Right atrium auricular region (tissue), 2 donors: Measurements from ENCODE around the gene TBC1D23. TPM values are rescaled to one million over a fixed set of nuclear protein-coding genes. Genes with fewer than 3 reads are reported as not detected.
A peak's percentile ranks its signal among the peaks of the same experiment; 100 is the strongest.

ENCODE experiments used
- DNase-seq: peaks from one replicate; pipeline ENCODE4 v3.0.0-alpha.2; 2019; ENCODE audit warnings: low spot score
- H3K27ac ChIP-seq, 2 donors: fragments of 200-600 bp; sonication (generic); 1 replicate in 1 of 2; 2 replicates in 1 of 2; pipeline ENCODE4 v1.5.1; 2016 to 2019
- H3K27me3 ChIP-seq, 2 donors: fragments of 200-600 bp; sonication (generic); one replicate each; pipeline versions ENCODE4 v1.5.1 to v1.6.0; 2017 to 2019
- H3K36me3 ChIP-seq: fragments of 200-600 bp; sonication (generic); one replicate; pipeline ENCODE4 v1.5.1; 2016
- H3K4me1 ChIP-seq, 2 donors: fragments of 200-600 bp; sonication (generic); one replicate each; pipeline versions ENCODE4 v1.5.1 to v1.6.0; 2017 to 2019
- H3K4me3 ChIP-seq, 2 donors: fragments of 200-600 bp; sonication (generic); 1 replicate in 1 of 2; 2 replicates in 1 of 2; pipeline ENCODE4 v1.5.1; 2017 to 2019; ENCODE audit warnings: mild to moderate bottlenecking in 1 of 2, moderate library complexity in 1 of 2
- H3K9me3 ChIP-seq, 2 donors: fragments of 200-600 bp; sonication (generic); one replicate each; pipeline ENCODE4 v1.5.1; 2019
- CTCF ChIP-seq, 2 donors: fragments of 200-600 bp; sonication (generic); IDR thresholded peaks; one replicate each; pipeline ENCODE4 v1.5.1; 2019; ENCODE audit warnings: antibody characterized with exemption in 2 of 2
- total RNA-seq, 2 donors: library from RNA; depleted of rRNA; stranded (reverse); fragments of >200 nt; gene quantifications; one replicate each; pipeline ENCODE4 v1.1.0, GENCODE V29; 2016

TBC1D23 gene
- total RNA-seq, 2 donors from 2014 or later: 16.3 to 39.5 TPM

- Histone ChIP-seq H3K27ac (no peak overlapping the region), H3K36me3 (no peaks in the 10 kb centered on the region)
- DNase-seq: no peak
Observed at GRCh38 chr3:100245136-100245535, 15.7 kb upstream of the TBC1D23 start.

GRCh38 chr3:100245927-100246326 lies 14.9 kb upstream of the TBC1D23 start:
- H3K9me3 ChIP-seq: no peaks in the 10 kb centered on the region
- H3K4me1 ChIP-seq: no peaks in the 10 kb centered on the region
- H3K27me3 ChIP-seq: no peaks in the 10 kb centered on the region
- H3K27ac ChIP-seq: no peak overlapping the region
- TF ChIP-seq CTCF (IDR thresholded peaks at IDR 0.05): no peak
- no peak for DNase-seq
- no peaks in the 10 kb centered on the region for H3K36me3 ChIP-seq
- no peak overlapping the region for H3K4me3 ChIP-seq

More at GRCh38 chr3:100245136-100245535, 15.7 kb upstream of the TBC1D23 start:
- Histone ChIP-seq H3K9me3 (no peaks in the 10 kb centered on the region), H3K4me3 (no peak overlapping the region), H3K27me3 (no peaks in the 10 kb centered on the region), H3K4me1 (no peaks in the 10 kb centered on the region)
- no peak for TF ChIP-seq CTCF (IDR thresholded peaks at IDR 0.05)

- Histone ChIP-seq H3K36me3 (no peaks in the 10 kb centered on the region), H3K9me3 (no peaks in the 10 kb centered on the region), H3K27me3 (no peaks in the 10 kb centered on the region), H3K27ac (no peak overlapping the region), H3K4me3 (no peak overlapping the region), H3K4me1 (no peaks in the 10 kb centered on the region)
- no peak for DNase-seq
- TF ChIP-seq CTCF (IDR thresholded peaks at IDR 0.05): no peak
Observed at GRCh38 chr3:100246999-100247398, 13.8 kb upstream of the TBC1D23 start.

GRCh38 chr3:100252001-100252400 lies 8.8 kb upstream of the TBC1D23 start:
- Histone ChIP-seq H3K27me3 (no peaks in the 10 kb centered on the region), H3K27ac (no peak overlapping the region), H3K4me1 (peaks cover 0 to 13% of the 10 kb centered on the region in 2 donors), H3K9me3 (no peaks in the 10 kb centered on the region), H3K36me3 (no peaks in the 10 kb centered on the region), H3K4me3 (no peak overlapping the region)
- no peak for TF ChIP-seq CTCF (IDR thresholded peaks at IDR 0.05)
- no peak for DNase-seq

- Histone ChIP-seq H3K4me1 (peaks cover 0 to 14% of the 10 kb centered on the region in 2 donors), H3K27ac (peak overlapping the region in 1 of 2 donors; percentile 32), H3K36me3 (no peaks in the 10 kb centered on the region), H3K27me3 (no peaks in the 10 kb centered on the region), H3K9me3 (no peaks in the 10 kb centered on the region), H3K4me3 (no peak overlapping the region)
- peak; percentile 67 for DNase-seq
- TF ChIP-seq CTCF (IDR thresholded peaks at IDR 0.05): peak; percentile 78 to 87
Observed at GRCh38 chr3:100254168-100254777, 6.5 kb upstream of the TBC1D23 start.

GRCh38 chr3:100256731-100257151 lies 4.1 kb upstream of the TBC1D23 start:
- no peaks in the 10 kb centered on the region for H3K36me3 ChIP-seq
- H3K4me3 ChIP-seq: no peak overlapping the region
- H3K27me3 ChIP-seq: no peaks in the 10 kb centered on the region
- no peaks in the 10 kb centered on the region for H3K9me3 ChIP-seq
- no peak for DNase-seq
- H3K4me1 ChIP-seq: peaks cover 0 to 30% of the 10 kb centered on the region in 2 donors
- TF ChIP-seq CTCF (IDR thresholded peaks at IDR 0.05): no peak
- no peak overlapping the region for H3K27ac ChIP-seq
